ENCODE measurements around the gene HDDC3. TPM values are rescaled to one million over a fixed set of nuclear protein-coding genes. Genes with fewer than 3 reads are reported as not detected.

Gene HDDC3
- total RNA-seq, 1 donor from 2014 or later: 16.0 TPM

DNA sequence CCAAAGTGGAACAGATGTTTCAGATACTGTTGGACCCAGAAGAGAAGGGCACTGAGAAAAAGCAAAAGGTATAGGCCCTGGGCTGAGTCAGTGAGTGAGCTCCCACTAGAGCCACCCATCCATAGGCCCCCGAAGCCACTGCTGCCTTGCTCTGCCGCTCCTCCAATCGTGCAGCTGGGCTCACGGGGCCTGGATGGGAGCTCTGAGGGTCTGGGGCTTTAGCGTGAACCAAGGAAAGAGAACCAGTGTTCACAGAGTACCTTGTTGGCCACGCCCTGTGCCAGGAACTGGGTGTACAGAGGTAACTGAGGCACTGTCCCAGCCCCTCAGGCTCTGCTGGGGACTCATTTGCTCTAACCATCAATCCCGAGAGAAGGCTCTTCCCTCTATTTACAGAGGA is 7.4 kb upstream of the HDDC3 start:
- DNase-seq: no peak
- peaks cover 75% of the 10 kb centered on the region for H3K36me3 ChIP-seq
- ATAC-seq: no peak
- intact Hi-C loops (cut with DNase I): no loop called here
- H3K4me3 ChIP-seq: no peak overlapping the region
- TF ChIP-seq, protein P1, sequence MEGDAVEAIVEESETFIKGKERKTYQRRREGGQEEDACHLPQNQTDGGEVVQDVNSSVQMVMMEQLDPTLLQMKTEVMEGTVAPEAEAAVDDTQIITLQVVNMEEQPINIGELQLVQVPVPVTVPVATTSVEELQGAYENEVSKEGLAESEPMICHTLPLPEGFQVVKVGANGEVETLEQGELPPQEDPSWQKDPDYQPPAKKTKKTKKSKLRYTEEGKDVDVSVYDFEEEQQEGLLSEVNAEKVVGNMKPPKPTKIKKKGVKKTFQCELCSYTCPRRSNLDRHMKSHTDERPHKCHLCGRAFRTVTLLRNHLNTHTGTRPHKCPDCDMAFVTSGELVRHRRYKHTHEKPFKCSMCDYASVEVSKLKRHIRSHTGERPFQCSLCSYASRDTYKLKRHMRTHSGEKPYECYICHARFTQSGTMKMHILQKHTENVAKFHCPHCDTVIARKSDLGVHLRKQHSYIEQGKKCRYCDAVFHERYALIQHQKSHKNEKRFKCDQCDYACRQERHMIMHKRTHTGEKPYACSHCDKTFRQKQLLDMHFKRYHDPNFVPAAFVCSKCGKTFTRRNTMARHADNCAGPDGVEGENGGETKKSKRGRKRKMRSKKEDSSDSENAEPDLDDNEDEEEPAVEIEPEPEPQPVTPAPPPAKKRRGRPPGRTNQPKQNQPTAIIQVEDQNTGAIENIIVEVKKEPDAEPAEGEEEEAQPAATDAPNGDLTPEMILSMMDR (IDR thresholded peaks at IDR 0.05): no peak
- no peaks in the 10 kb centered on the region for H3K9me3 ChIP-seq
- peaks cover 14% of the 10 kb centered on the region for H3K4me1 ChIP-seq
- H3K27ac ChIP-seq: no peak overlapping the region
- H3K27me3 ChIP-seq (ENCODE audit: low read depth): no peaks in the 10 kb centered on the region

DNA sequence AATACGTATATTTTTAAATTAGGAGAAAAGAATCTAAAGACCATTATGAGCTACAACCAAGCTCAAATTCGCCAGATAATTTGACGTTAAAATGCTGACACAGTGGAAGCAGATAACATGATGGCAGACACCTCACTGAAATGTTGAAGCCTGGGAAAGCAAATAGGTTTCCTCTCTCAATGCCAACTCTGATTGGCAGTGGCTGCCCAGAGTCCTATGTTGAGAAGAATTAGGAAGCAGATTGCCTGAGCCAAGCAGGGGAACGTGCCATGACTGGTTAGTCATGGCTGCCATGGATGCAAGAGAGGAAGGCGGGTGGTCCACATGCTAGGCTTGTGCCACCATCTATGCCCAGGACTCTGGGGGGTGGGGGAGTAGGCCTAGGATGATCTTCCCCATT is 5.9 kb upstream of the HDDC3 start:
- Histone ChIP-seq H3K27ac (no peak overlapping the region), H3K27me3 (ENCODE audit: low read depth) (no peaks in the 10 kb centered on the region), H3K9me3 (no peaks in the 10 kb centered on the region), H3K36me3 (peaks cover 60% of the 10 kb centered on the region), H3K4me3 (no peak overlapping the region), H3K4me1 (peaks cover 26% of the 10 kb centered on the region)
- intact Hi-C loops (cut with DNase I): no loop called here
- ATAC-seq: no peak
- DNase-seq: no peak
- TF ChIP-seq, protein P1 (IDR thresholded peaks at IDR 0.05): no peak

DNA sequence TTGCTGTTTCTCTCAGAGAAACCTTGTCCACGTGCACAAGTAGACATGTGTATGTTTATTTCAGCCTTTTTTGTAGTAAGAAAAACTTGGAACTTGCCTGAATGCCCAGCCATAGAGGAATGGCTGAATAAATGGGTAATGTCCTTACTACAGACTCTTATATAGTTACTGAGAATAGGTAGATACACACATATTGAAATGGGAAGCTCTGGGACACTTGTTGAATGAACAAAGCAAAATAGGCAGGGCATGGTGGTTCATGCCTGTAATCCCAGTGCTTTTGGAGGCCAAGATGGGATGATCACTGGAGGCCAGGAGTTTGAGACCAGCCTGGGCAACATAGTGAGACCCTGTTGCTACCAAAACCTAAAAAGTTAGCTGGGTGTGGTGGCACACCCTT is 4.5 kb upstream of the HDDC3 start:
- TF ChIP-seq, protein P1 (IDR thresholded peaks at IDR 0.05): no peak
- H3K27ac ChIP-seq: no peak overlapping the region
- ATAC-seq (no peak), DNase-seq (no peak)
- H3K4me1 ChIP-seq: peaks cover 34% of the 10 kb centered on the region
- H3K4me3 ChIP-seq: no peak overlapping the region
- H3K9me3 ChIP-seq: no peaks in the 10 kb centered on the region
- H3K36me3 ChIP-seq: peaks cover 46% of the 10 kb centered on the region
- H3K27me3 ChIP-seq (ENCODE audit: low read depth): no peaks in the 10 kb centered on the region
- intact Hi-C loops (cut with DNase I): no loop called here

DNA sequence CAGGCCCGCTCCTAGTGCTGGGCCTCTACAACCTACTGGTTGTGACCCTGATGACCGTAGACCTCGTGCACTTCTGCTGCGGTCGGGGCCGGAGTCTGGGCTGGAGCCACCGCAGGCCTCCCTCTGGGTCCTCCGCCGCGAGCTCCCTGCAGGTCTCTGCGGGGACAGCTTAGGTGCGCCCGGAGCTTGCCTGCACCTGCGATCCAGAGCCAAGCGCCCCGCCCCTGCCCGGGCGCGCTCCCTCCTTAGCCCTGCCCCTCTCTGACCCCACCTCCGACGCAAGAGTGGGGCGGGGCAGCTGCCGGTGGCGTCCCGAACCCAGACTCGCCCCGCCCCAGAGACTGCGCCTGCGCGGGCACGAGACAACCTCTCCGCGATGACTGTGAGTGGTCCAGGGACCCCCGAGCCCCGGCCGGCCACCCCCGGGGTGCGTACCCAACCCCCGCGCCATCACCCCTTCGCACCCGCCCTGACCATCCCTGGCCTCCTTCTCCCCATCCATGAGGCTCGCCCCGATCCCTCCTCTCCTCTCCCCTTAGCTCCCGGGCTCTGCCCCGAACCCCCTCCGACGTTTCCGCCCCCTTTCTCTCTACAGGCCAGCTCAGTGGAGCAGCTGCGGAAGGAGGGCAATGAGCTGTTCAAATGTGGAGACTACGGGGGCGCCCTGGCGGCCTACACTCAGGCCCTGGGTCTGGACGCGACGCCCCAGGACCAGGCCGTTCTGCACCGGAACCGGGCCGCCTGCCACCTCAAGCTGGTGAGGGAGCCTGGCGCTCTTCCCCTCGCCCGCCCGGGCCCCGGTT is 2.8 kb upstream of the HDDC3 start, which contains the start of gene UNC45A:
UNC45A (plus strand) TSS at position 337 of the 803 bp plus-strand sequence; CDS start at position 377, 40 bp downstream.
- DNase-seq (peak; percentile 95), ATAC-seq (peak; percentile 91 to 92)
- peak within 1 kb of the TSS; percentile 76 for H3K27ac ChIP-seq
- H3K36me3 ChIP-seq: peaks cover 29% of the 10 kb centered on the region
- H3K4me3 ChIP-seq: peak within 1 kb of the TSS; percentile 70
- TF ChIP-seq, protein P1 (IDR thresholded peaks at IDR 0.05): no peak
- intact Hi-C loops (cut with DNase I): no loop called here
- peaks cover 49% of the 10 kb centered on the region for H3K4me1 ChIP-seq
- H3K27me3 ChIP-seq (ENCODE audit: low read depth): no peaks in the 10 kb centered on the region
- no peaks in the 10 kb centered on the region for H3K9me3 ChIP-seq

DNA sequence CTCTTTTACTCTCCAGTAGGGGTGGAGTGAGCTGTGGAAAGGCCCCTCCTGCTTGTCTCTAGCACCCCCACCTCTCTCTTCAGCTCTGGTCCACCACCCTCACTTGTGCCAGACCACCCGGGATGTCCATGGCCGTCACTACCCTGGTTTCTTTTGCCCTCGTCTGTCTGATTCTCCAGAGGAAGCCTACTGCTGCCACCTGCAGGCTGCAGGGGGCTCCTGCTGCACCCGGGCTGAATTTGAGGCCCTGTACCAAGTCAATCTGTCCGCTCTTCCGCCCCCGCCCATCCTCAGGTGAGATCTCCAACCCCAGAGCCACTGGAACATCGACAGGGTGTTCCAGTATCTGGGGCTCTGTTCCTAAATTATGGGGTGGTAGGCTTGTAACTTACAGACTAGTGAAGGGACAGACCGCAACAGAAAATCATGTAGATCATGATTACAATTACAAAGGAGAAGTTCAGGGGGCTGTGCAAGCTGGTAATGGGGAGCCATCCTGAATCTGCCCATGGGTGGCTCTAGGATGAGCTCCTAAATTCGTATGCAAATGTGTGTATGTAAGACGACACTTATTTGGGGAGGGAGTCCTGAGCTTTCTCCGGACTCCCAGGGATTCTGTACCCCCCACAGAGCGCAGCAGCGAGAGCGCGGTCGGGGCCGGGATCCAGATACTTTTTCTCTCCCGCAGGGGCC is 2.1 kb upstream of the HDDC3 start:
- intact Hi-C loops (cut with DNase I): no loop called here
- peak overlapping the region; percentile 70 for H3K4me3 ChIP-seq
- DNase-seq: peak; percentile 91
- H3K27me3 ChIP-seq (ENCODE audit: low read depth): no peaks in the 10 kb centered on the region
- H3K27ac ChIP-seq: peak overlapping the region; percentile 76
- peak; percentile 65 to 71 for ATAC-seq
- TF ChIP-seq, protein P1 (IDR thresholded peaks at IDR 0.05): peak; percentile 89
- H3K36me3 ChIP-seq: peaks cover 22% of the 10 kb centered on the region
- peaks cover 52% of the 10 kb centered on the region for H3K4me1 ChIP-seq
- H3K9me3 ChIP-seq: no peaks in the 10 kb centered on the region
